Measurements from ENCODE around the gene MLXIP.

The MLXIP gene

GRCh38 chr12:122090759-122091515 is 12.4 kb downstream of the MLXIP start:
- Histone ChIP-seq H4K91ac (ENCODE audit: low read depth, low read length, poor library complexity) (no peak overlapping the region), H3K4me2 (ENCODE audit: insufficient read depth, low read length, poor library complexity, severe bottlenecking) (no peak overlapping the region), H2BK12ac (ENCODE audit: low read length) (no peak overlapping the region), H3K9ac (ENCODE audit: low read depth, low read length, poor library complexity) (no peak overlapping the region), H3K27me3 (ENCODE audit: control insufficient read depth in 3 of 3, insufficient read depth in 3 of 3, low read depth in 1 of 3, low read length in 3 of 3) (peaks cover 0 to 10% (median 0%) of the 10 kb centered on the region in 3 experiments), H2BK5ac (ENCODE audit: low read length) (no peak overlapping the region), H2AK5ac (ENCODE audit: low read depth, low read length) (no peak overlapping the region), H3K9me3 (replicated peaks in 1 of 2; ENCODE audit: control insufficient read depth in 2 of 2, insufficient read depth in 1 of 2, low read depth in 1 of 2, low read length in 2 of 2) (peaks cover 0 to 18% of the 10 kb centered on the region in 2 donors), H3K4me1 (ENCODE audit: control insufficient read depth in 2 of 2, insufficient read depth in 1 of 2, low read depth in 1 of 2, low read length in 2 of 2) (peaks cover 9 to 10% of the 10 kb centered on the region in 2 donors), H2BK120ac (ENCODE audit: low read depth, low read length) (no peak overlapping the region), H3K23ac (ENCODE audit: low read depth, low read length, poor library complexity) (no peak overlapping the region), H3K36me3 (replicated peaks in 1 of 2; ENCODE audit: control insufficient read depth in 2 of 2, insufficient read depth in 2 of 2, low read length in 2 of 2) (peaks cover 5 to 31% of the 10 kb centered on the region in 2 donors), H3K18ac (ENCODE audit: low read length) (no peak overlapping the region), H3K4ac (ENCODE audit: low read length) (no peak overlapping the region), H3K79me1 (ENCODE audit: low read depth, low read length) (peaks cover 17% of the 10 kb centered on the region), H3K14ac (ENCODE audit: low read length) (no peak overlapping the region), H3K4me3 (ENCODE audit: low read length in 2 of 2) (no peak overlapping the region), H2BK15ac (ENCODE audit: low read length) (no peak overlapping the region), H3K27ac (replicated peaks; ENCODE audit: low read length) (no peak overlapping the region), H4K8ac (ENCODE audit: low read depth, low read length) (no peak overlapping the region), H2AFZ (ENCODE audit: low read length) (no peak overlapping the region)
- no CpG with 5 or more reads among the region's 7 CpGs for WGBS, 2 donors (ENCODE audit: extremely low coverage in 2 of 2, insufficient read length in 2 of 2, insufficient replicate concordance in 1 of 2)
- DNase-seq (ENCODE audit: low spot score) = no peak

DNA sequence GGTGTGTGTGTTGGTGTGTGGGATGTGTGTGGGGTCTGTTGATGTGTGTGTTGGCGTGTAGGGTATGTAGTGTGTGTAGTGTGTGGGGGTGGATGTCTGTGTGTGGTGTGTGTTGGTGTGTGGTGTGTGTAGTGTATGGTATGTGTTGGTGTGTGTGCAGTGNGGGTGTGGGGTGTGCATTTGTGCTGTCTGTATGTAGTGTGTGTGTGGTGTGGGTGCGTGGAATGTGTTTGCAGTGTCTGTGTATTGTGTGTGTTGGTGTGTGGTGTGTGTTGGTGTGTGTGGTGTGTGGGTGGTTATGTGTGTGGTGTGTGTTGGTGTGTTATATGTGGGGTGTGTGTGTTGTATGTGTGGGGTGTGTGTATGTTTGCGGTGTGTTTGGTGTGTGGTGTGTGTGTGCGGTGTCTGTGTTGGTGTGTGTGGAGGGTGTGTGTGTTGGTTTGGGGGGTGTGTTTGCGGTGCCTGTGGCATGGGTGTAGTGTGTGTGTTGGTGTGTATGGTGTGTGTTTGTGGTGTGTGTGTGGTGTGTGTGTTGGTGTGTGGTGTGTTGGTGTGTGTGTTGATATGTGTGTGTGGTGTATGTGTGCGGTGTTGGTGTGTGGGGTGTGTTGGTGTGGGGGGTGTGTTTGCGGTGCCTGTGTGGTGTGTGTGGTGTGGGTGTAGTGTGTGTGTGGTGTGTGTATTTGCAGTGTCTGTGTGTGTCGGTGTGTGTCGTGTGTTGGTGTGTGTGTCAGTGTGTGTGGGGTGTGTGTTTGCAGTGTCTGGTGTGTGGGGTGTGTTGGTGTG is 14.7 kb downstream of the MLXIP start:
- Histone ChIP-seq H3K4ac (ENCODE audit: low read length) (no peak overlapping the region), H3K14ac (ENCODE audit: low read length) (peak overlapping the region; percentile 39), H2BK120ac (ENCODE audit: low read depth, low read length) (no peak overlapping the region), H3K23ac (ENCODE audit: low read depth, low read length, poor library complexity) (peak overlapping the region; percentile 8), H3K4me2 (ENCODE audit: insufficient read depth, low read length, poor library complexity, severe bottlenecking) (no peak overlapping the region), H3K27me3 (ENCODE audit: control insufficient read depth in 3 of 3, insufficient read depth in 3 of 3, low read depth in 1 of 3, low read length in 3 of 3) (peaks cover 0 to 10% (median 0%) of the 10 kb centered on the region in 3 experiments), H3K9me3 (replicated peaks in 1 of 2; ENCODE audit: control insufficient read depth in 2 of 2, insufficient read depth in 1 of 2, low read depth in 1 of 2, low read length in 2 of 2) (peaks cover 0 to 18% of the 10 kb centered on the region in 2 donors), H2BK12ac (ENCODE audit: low read length) (peak overlapping the region; percentile 35), H3K36me3 (replicated peaks in 1 of 2; ENCODE audit: control insufficient read depth in 2 of 2, insufficient read depth in 2 of 2, low read length in 2 of 2) (peaks cover 5 to 9% of the 10 kb centered on the region in 2 donors), H3K18ac (ENCODE audit: low read length) (peak overlapping the region; percentile 29), H4K8ac (ENCODE audit: low read depth, low read length) (peak overlapping the region; percentile 84), H2AFZ (ENCODE audit: low read length) (no peak overlapping the region), H3K27ac (replicated peaks; ENCODE audit: low read length) (peak overlapping the region; percentile 18), H4K91ac (ENCODE audit: low read depth, low read length, poor library complexity) (peak overlapping the region; percentile 96), H2BK15ac (ENCODE audit: low read length) (no peak overlapping the region), H2BK5ac (ENCODE audit: low read length) (peak overlapping the region; percentile 28), H3K9ac (ENCODE audit: low read depth, low read length, poor library complexity) (peak overlapping the region; percentile 55), H3K4me1 (ENCODE audit: control insufficient read depth in 2 of 2, insufficient read depth in 1 of 2, low read depth in 1 of 2, low read length in 2 of 2) (peaks cover 7 to 11% of the 10 kb centered on the region in 2 donors), H3K4me3 (ENCODE audit: low read length in 2 of 2) (peak overlapping the region in 1 of 2 donors; percentile 74), H3K79me1 (ENCODE audit: low read depth, low read length) (peaks cover 19% of the 10 kb centered on the region), H2AK5ac (ENCODE audit: low read depth, low read length) (no peak overlapping the region)
- WGBS, 2 donors (ENCODE audit: extremely low coverage in 2 of 2, insufficient read length in 2 of 2, insufficient replicate concordance in 1 of 2) = 100% methylated on average over 9 of the region's 9 CpGs; no CpG with 5 or more reads in 1 of the 2 donors
- DNase-seq (ENCODE audit: low spot score) = no peak

GRCh38 chr12:122094137-122094734 is 15.7 kb downstream of the MLXIP start:
- no peak overlapping the region for H2BK15ac ChIP-seq (ENCODE audit: low read length)
- peak overlapping the region; percentile 65 for H3K23ac ChIP-seq (ENCODE audit: low read depth, low read length, poor library complexity)
- peak overlapping the region in 1 of 2 donors; percentile 74 for H3K4me3 ChIP-seq (ENCODE audit: low read length in 2 of 2)
- H3K18ac ChIP-seq (ENCODE audit: low read length) = no peak overlapping the region
- WGBS, 2 donors (ENCODE audit: extremely low coverage in 2 of 2, insufficient read length in 2 of 2, insufficient replicate concordance in 1 of 2) = 100% methylated on average over 4 of the region's 5 CpGs; no CpG with 5 or more reads in 1 of the 2 donors
- H3K4me1 ChIP-seq (ENCODE audit: control insufficient read depth in 2 of 2, insufficient read depth in 1 of 2, low read depth in 1 of 2, low read length in 2 of 2) = peaks cover 4 to 14% of the 10 kb centered on the region in 2 donors
- peaks cover 0 to 10% (median 0%) of the 10 kb centered on the region in 3 experiments for H3K27me3 ChIP-seq (ENCODE audit: control insufficient read depth in 3 of 3, insufficient read depth in 3 of 3, low read depth in 1 of 3, low read length in 3 of 3)
- H3K9ac ChIP-seq (ENCODE audit: low read depth, low read length, poor library complexity) = no peak overlapping the region
- H3K4ac ChIP-seq (ENCODE audit: low read length) = no peak overlapping the region
- H3K9me3 ChIP-seq (replicated peaks in 1 of 2; ENCODE audit: control insufficient read depth in 2 of 2, insufficient read depth in 1 of 2, low read depth in 1 of 2, low read length in 2 of 2) = peaks cover 0 to 20% of the 10 kb centered on the region in 2 donors
- no peak overlapping the region for H3K4me2 ChIP-seq (ENCODE audit: insufficient read depth, low read length, poor library complexity, severe bottlenecking)
- H3K79me1 ChIP-seq (ENCODE audit: low read depth, low read length) = peaks cover 19% of the 10 kb centered on the region
- no peak for DNase-seq (ENCODE audit: low spot score)
- no peak overlapping the region for H4K8ac ChIP-seq (ENCODE audit: low read depth, low read length)
- no peak overlapping the region for H2AK5ac ChIP-seq (ENCODE audit: low read depth, low read length)
- no peak overlapping the region for H4K91ac ChIP-seq (ENCODE audit: low read depth, low read length, poor library complexity)
- no peak overlapping the region for H2AFZ ChIP-seq (ENCODE audit: low read length)
- H3K27ac ChIP-seq (replicated peaks; ENCODE audit: low read length) = no peak overlapping the region
- H2BK120ac ChIP-seq (ENCODE audit: low read depth, low read length) = no peak overlapping the region
- peaks cover 5% of the 10 kb centered on the region in 2 donors for H3K36me3 ChIP-seq (replicated peaks in 1 of 2; ENCODE audit: control insufficient read depth in 2 of 2, insufficient read depth in 2 of 2, low read length in 2 of 2)
- H2BK12ac ChIP-seq (ENCODE audit: low read length) = no peak overlapping the region
- peak overlapping the region; percentile 27 for H3K14ac ChIP-seq (ENCODE audit: low read length)
- H2BK5ac ChIP-seq (ENCODE audit: low read length) = no peak overlapping the region
